Activated T-helper 1 cell treated with anti-CD3 and anti-CD28 coated beads, Interleukin-12 subunit alpha, Interleukin-12 subunit beta, Interleukin-2, Interleukin-4 antibody, amounts not matched to agents 30 ng/mL and 10 ng/mL and 1 ng/mL, durations not matched to agents 14 hours and 24 hours and 36 hours (primary cell): ENCODE measurements around the gene KRTAP10-11. TPM values are rescaled to one million over a fixed set of nuclear protein-coding genes. Genes with fewer than 3 reads are reported as not detected.
"Not testable (repeated sequence)": the region's sequence is repeated elsewhere in the genome, so short reads cannot be mapped to it uniquely, and the experiment has no call there.

Experiments used
- DNase-seq: peaks from one replicate; pipeline ENCODE4 v3.0.0; 2021; ENCODE audit warnings: low spot score
- H3K27ac Mint-ChIP-seq: one replicate; pipeline ENCODE4 v1.8.0; 2021; ENCODE audit warnings: mild to moderate bottlenecking, mixed read lengths
- H3K27me3 Mint-ChIP-seq: one replicate; pipeline ENCODE4 v1.8.0; 2022; ENCODE audit warnings: mild to moderate bottlenecking, moderate library complexity, mixed read lengths; ENCODE audit not compliant: insufficient read depth
- H3K36me3 Mint-ChIP-seq: one replicate; pipeline ENCODE4 v1.8.0; 2021; ENCODE audit warnings: low read depth, mixed read lengths
- H3K4me1 Mint-ChIP-seq: one replicate; pipeline ENCODE4 v1.8.0; 2021; ENCODE audit warnings: low read depth, mixed read lengths
- H3K4me3 Mint-ChIP-seq: one replicate; pipeline ENCODE4 v1.8.0; 2021; ENCODE audit warnings: mild to moderate bottlenecking, moderate library complexity, mixed read lengths
- H3K9me3 Mint-ChIP-seq: one replicate; pipeline ENCODE4 v1.8.0; 2021; ENCODE audit warnings: mixed read lengths
- intact Hi-C: fragments of 100-400 bp; cut with micrococcal nuclease; formaldehyde crosslinking; loops from one replicate; pipeline ENCODE4 v1.15.1; 2024
- total RNA-seq: library from RNA; stranded (reverse); gene quantifications from 2 replicates; pipeline ENCODE4 v1.2.3, GENCODE V29; 2022

KRTAP10-11 gene
- total RNA-seq, 1 donor from 2014 or later = not detected

DNA sequence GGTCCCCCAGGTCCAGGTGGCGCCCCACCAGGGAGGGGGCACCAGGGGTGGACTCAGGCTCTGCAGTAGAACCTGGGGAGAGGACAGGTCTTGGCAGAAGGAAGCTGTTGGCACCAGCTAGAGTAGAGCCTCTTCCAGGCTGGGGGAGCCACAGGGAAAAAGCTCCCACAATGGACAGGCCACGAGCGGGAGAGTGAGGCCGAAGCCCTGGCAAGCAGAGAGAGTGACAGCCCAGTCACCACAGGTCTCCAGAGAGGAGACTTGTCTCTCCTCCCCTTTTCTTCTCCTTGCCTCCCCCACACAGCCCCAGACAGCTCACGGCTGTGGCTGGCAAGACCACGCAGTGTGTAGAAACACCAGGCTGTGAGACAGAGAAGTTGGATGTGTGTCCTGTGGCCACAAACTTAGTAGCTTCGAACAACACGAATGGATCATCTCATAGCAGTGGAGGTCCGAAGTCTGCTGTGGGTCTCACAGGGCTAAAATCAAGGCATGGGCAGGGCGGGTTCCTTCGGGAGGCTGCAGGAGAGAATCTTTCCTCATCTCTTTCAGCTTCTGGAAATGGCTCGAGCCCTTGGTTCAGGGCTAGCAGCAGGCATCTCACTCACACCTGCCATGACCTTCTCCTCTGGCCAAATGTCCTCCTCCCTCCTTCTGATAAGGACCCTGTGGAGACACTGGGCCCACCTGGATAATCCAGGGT lies 4.9 kb downstream of the KRTAP10-11 start:
- no peak overlapping the region for H3K4me3 Mint-ChIP-seq
- DNase-seq = no peak
- H3K36me3 Mint-ChIP-seq = peaks cover 10% of the 10 kb centered on the region
- peaks cover 21% of the 10 kb centered on the region for H3K4me1 Mint-ChIP-seq
- intact Hi-C loops = no loop called here
- no peaks in the 10 kb centered on the region for H3K27me3 Mint-ChIP-seq
- H3K9me3 Mint-ChIP-seq = peaks cover 21% of the 10 kb centered on the region
- no peak overlapping the region for H3K27ac Mint-ChIP-seq

DNA sequence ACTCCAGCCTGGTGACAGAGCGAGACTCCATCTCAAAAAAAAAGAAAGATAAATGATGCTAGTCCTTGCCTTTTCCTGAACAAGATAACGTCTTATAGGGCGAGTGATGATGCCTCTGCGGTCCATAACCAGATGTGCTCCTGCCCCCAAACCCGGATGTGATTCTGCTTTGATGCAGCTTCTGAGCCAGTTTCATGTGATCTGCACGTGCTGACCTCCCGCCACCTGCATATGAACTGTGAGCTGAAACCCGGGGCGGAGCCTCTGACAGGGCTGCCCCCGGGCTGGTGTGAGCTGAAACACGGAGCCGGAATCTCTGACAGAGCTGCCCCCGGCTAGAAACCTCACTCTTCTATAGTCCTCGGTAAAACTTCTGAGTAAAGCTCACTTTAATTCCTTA lies 6.9 kb downstream of the KRTAP10-11 start:
- Mint-ChIP-seq H3K4me1 (peaks cover 41% of the 10 kb centered on the region), H3K9me3 (peaks cover 40% of the 10 kb centered on the region), H3K4me3 (no peak overlapping the region), H3K36me3 (peaks cover 25% of the 10 kb centered on the region), H3K27me3 (no peaks in the 10 kb centered on the region), H3K27ac (no peak overlapping the region)
- DNase-seq = no peak
- intact Hi-C loops = no loop called here

DNA sequence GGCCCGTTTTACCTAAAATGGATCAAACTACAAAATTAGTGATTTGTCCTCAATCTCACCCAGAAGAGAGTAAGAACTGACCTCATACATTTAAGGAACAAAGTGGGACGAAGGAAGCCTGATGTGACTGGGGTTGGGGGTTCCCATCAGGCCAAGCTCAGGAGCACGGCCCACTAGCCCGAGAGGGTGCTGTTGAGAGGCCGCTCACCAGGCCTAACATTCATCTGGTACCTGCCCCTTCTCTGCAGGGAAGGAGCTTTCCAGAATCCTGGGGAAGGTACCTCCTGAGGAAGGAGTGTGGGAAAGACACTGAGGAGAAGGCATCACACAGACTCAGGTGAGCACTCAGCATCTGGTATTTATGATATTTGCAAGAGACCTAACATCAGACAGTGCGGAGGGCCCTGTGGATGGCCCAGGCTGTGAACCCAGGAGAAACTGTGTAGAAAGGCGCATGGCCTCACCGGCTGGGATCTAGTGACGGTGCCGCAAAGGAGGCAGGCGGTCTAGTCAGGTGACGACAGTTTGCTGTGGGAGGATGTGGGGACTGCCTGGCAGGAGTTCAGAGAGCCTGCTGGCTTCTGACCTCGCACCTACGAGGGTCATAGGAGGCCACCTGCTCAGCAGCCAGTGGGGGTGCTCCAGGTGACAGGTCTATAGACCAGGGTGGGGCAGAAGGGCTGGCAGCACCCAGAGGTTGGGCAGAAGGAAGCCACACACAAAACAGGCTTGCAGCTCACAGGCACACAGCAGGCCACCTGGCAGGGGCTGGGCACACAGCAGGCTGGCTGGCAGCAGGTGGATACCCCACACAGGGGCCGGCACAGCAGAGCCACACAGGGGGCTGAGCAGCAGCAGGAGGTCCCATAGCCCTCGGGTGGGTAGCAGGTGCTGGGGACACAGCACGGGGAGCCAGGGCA lies 7.7 kb downstream of the KRTAP10-11 start:
- intact Hi-C loops = no loop called here
- Mint-ChIP-seq H3K4me3 (peak overlapping the region; percentile 15), H3K27me3 (no peaks in the 10 kb centered on the region), H3K27ac (no peak overlapping the region), H3K4me1 (peaks cover 49% of the 10 kb centered on the region), H3K36me3 (peaks cover 29% of the 10 kb centered on the region), H3K9me3 (peaks cover 47% of the 10 kb centered on the region)
- DNase-seq = no peak

DNA sequence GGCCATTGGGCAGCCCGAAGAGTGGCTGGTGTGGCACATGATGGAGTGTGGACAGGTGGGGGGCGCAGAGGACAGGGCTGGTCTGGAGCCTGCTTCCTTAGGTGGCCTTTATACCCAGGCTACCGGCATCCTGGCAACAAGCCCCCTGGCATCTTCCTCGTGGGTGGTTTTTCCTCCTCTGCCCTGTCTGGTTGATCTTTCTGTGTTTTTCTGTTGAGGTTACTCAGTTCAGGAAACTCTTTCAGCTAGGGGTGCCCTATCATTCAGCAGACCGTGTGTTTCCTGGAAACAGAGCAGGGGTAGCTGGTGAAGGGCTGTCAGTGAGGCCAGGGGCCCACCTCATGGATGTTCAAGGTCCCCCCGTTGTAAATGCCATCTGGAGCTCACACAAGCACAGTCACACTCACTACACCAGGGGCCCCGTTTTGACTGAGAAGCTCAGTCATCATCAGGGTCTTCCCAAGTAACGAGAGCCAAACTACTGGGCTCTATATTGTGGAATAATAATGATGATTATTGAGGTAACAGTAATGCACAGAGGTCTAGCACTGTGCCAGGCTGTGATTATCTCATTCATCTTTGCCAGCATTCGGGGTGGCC lies 8.5 kb downstream of the KRTAP10-11 start, which contains the start of gene KRTAP12-4:
KRTAP12-4 (minus strand) TSS at position 84 of the 600 bp plus-strand sequence; CDS start at position 39, 45 bp downstream.
- Mint-ChIP-seq H3K4me1 (peaks cover 56% of the 10 kb centered on the region), H3K27me3 (no peaks in the 10 kb centered on the region), H3K27ac (peak within 1 kb of the TSS; percentile 70), H3K4me3 (peak within 1 kb of the TSS; percentile 15), H3K36me3 (peaks cover 29% of the 10 kb centered on the region), H3K9me3 (peaks cover 47% of the 10 kb centered on the region)
- intact Hi-C loops = loop anchor here (5.0 kb wide), 3 partner anchors 37 to 273 kb away; no protein-coding TSS in a partner anchor
- no peak for DNase-seq

DNA sequence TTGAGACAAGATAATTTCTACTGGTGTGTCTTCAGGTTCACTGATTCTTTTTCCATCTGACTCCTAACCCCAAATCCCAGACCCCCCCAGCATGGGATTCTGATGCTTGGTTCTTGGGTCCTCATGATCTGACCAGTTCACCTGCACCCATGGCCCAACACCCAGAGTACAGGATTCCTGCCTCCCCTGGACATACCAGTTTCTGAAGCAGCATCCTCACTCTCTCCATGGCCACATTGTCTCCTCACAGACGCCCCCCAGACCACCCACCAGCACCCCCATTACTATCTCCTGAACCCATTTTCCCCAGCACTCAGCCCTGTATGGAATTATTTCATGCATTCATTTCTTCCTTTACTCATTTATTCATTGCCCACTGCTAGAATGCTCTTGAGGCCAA lies 10.7 kb downstream of the KRTAP10-11 start:
- H3K4me3 Mint-ChIP-seq = peak overlapping the region; percentile 47
- no peak for DNase-seq
- H3K4me1 Mint-ChIP-seq = peaks cover 63% of the 10 kb centered on the region
- H3K27ac Mint-ChIP-seq = peak overlapping the region; percentile 95
- intact Hi-C loops = loop anchor here (5.0 kb wide), 3 partner anchors 40 to 270 kb away; no protein-coding TSS in a partner anchor
- H3K27me3 Mint-ChIP-seq = no peaks in the 10 kb centered on the region
- H3K36me3 Mint-ChIP-seq = peaks cover 31% of the 10 kb centered on the region
- H3K9me3 Mint-ChIP-seq = peaks cover 52% of the 10 kb centered on the region

DNA sequence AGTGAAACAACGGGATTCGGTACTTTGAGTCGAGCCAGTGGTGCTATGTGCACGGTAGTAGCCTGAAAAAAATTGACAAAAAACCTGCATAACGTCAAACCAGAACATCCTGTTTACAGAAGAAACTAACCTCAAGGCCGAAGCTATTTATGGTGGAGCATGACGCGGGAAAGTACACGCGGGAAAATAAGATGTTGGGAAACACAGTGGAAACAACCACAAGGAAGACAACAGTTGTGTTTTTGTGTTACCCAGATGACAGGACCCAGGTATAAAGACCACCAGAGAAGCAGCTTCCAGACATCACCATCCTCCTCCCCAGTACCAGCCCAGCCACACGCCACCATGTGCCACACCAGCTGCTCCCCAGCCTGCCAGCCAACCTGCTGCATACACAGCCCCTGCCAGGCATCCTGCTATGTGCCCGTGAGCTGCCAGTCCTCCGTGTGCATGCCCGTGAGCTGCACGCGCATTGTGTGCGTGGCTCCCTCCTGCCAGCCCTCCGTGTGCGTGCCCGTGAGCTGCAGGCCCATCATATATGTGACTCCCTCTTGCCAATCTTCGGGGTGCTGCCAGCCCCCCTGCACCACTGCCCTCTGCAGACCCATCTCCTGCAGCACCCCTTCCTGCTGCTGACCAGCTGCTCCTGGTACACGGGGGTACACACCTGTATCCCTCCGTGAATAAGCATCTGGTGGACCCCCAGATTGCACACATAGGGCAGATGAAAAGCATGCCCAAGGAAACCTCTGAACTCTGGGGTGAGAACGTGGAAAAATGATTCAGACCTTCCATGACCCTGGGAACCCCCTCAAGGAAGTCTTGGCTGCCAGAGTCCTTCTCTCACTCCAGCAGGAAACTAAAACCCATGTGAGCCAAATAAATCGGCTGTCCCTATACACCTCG lies 11.7 kb downstream of the KRTAP10-11 start, which contains the start of gene KRTAP12-3:
KRTAP12-3 (plus strand) TSS at position 298 of the 906 bp plus-strand sequence; CDS start at position 346, 48 bp downstream.
- H3K36me3 Mint-ChIP-seq = peaks cover 35% of the 10 kb centered on the region
- intact Hi-C loops = loop anchor here (5.0 kb wide), 3 partner anchors 41 to 269 kb away; no protein-coding TSS in a partner anchor
- DNase-seq = peak; percentile 52
- peaks cover 58% of the 10 kb centered on the region for H3K9me3 Mint-ChIP-seq
- peaks cover 6% of the 10 kb centered on the region for H3K27me3 Mint-ChIP-seq
- peak within 1 kb of the TSS; percentile 95 for H3K27ac Mint-ChIP-seq
- peak within 1 kb of the TSS; percentile 47 for H3K4me3 Mint-ChIP-seq
- peaks cover 63% of the 10 kb centered on the region for H3K4me1 Mint-ChIP-seq

DNA sequence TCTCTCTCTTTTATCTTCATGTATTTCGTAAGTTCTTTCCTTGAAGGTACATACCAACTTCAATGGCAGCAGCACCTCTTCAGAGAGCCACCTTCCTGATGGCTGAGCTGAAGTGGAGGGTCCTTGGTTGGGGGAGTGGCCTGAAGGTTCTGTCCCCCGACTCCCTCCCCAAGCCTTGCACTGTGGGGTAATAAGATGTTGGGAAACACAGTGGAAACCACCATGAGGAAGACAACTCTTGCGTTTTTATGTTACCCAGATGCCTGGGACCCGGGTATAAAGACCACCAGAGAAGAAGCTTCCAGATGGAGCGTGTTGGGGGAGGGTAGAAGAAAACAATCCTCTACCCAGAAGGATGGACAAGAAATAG lies 12.3 kb downstream of the KRTAP10-11 start:
- H3K36me3 Mint-ChIP-seq = peaks cover 35% of the 10 kb centered on the region
- H3K27ac Mint-ChIP-seq = peak overlapping the region; percentile 95
- peaks cover 59% of the 10 kb centered on the region for H3K4me1 Mint-ChIP-seq
- peaks cover 10% of the 10 kb centered on the region for H3K27me3 Mint-ChIP-seq
- H3K9me3 Mint-ChIP-seq = peaks cover 55% of the 10 kb centered on the region
- H3K4me3 Mint-ChIP-seq = peak overlapping the region; percentile 12
- DNase-seq = no peak
- intact Hi-C loops = loop anchor here (5.0 kb wide), 3 partner anchors 41 to 269 kb away; no protein-coding TSS in a partner anchor

DNA sequence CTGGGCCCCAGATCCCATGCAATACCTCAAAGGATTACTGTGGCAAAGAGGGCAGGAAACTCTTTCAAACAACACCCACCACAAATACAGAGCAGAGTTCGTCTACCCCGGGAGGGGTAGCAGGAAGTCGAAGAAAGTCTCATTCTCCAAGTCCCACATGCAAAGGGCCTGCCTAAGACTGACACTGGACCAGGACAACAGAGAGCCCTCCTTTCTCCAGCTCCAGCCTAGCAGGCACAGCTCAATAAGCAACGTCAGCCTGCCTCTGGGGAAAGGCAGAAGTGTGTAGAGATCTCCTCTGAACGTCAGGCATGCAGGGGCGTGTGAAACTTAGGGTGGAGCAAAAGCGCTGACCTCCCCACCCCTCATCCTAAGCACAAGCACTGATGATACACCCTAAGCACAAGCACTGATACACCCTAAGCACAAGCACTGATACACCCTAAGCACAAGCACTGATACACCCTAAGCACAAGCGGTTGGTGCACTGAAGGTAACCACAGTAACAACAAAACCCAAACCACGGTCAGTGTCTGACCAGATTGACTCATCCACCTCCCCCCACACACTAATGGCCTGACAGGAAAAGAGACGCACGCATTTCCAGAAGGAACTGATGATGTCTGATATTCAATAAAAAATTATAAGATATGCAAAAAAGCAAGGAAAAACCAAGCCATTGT lies 12.8 kb downstream of the KRTAP10-11 start:
- Mint-ChIP-seq H3K4me3 (peak overlapping the region; percentile 9), H3K27ac (peak overlapping the region; percentile 95), H3K4me1 (peaks cover 53% of the 10 kb centered on the region), H3K9me3 (peaks cover 50% of the 10 kb centered on the region), H3K36me3 (peaks cover 35% of the 10 kb centered on the region), H3K27me3 (peaks cover 10% of the 10 kb centered on the region)
- intact Hi-C loops = loop anchor here (5.0 kb wide), 3 partner anchors 42 to 268 kb away; no protein-coding TSS in a partner anchor
- no peak for DNase-seq

DNA sequence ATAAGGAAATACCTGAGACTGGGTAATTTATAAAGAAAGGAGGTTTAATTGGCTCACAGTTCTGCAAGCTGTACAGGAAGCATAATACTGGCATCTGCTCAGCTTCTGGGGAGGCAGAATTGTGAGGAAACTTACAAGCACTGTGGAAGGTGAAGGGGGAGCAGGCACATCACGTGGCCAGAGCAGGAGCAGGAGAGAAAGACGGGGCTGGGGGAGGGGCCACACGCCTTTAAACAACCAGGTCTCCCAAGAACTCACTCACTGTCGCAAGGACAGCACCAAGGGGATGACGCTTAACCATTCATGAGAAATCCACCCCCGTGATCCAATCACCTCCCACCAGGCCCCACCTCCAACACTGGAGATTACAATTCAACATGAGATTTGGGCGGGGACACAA lies 15.4 kb downstream of the KRTAP10-11 start:
- Mint-ChIP-seq H3K36me3 (peaks cover 23% of the 10 kb centered on the region), H3K4me1 (peaks cover 38% of the 10 kb centered on the region), H3K27me3 (peaks cover 12% of the 10 kb centered on the region), H3K9me3 (peaks cover 39% of the 10 kb centered on the region)
- DNase-seq, H3K4me3 Mint-ChIP-seq, H3K27ac Mint-ChIP-seq, intact Hi-C loops: not testable (repeated sequence)

DNA sequence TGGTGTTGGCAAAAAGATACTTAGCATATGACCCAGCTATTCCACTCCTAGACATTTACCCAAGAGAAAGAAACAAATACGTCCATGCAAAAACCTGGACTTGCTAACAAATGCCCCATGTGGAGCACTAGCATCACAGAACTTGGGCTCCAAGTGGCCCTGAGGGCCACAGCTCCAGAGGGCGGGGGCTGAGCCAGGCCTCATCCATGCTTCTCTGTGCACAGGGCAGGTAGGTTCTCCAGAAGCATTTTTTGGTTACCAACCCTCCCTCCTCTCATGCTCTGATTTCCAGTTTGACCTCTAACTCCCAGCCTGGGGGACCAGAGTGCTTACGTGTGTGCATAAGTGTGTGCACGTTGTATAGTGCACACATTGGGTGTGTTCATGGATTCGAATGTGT lies 18.5 kb downstream of the KRTAP10-11 start:
- Mint-ChIP-seq H3K9me3 (peaks cover 32% of the 10 kb centered on the region), H3K36me3 (peaks cover 7% of the 10 kb centered on the region)
- intact Hi-C loops = no loop called here

More for the DNA sequence above, 18.5 kb downstream of the KRTAP10-11 start:
- H3K27ac Mint-ChIP-seq = no peak overlapping the region
- no peak overlapping the region for H3K4me3 Mint-ChIP-seq
- H3K27me3 Mint-ChIP-seq = peaks cover 21% of the 10 kb centered on the region
- DNase-seq = no peak
- peaks cover 11% of the 10 kb centered on the region for H3K4me1 Mint-ChIP-seq
